Measurements from ENCODE around the gene CEBPZ. TPM values are rescaled to one million over a fixed set of nuclear protein-coding genes. Genes with fewer than 3 reads are reported as not detected.

CEBPZ gene
- total RNA-seq, 1 donor from 2014 or later = 75.4 TPM

DNA sequence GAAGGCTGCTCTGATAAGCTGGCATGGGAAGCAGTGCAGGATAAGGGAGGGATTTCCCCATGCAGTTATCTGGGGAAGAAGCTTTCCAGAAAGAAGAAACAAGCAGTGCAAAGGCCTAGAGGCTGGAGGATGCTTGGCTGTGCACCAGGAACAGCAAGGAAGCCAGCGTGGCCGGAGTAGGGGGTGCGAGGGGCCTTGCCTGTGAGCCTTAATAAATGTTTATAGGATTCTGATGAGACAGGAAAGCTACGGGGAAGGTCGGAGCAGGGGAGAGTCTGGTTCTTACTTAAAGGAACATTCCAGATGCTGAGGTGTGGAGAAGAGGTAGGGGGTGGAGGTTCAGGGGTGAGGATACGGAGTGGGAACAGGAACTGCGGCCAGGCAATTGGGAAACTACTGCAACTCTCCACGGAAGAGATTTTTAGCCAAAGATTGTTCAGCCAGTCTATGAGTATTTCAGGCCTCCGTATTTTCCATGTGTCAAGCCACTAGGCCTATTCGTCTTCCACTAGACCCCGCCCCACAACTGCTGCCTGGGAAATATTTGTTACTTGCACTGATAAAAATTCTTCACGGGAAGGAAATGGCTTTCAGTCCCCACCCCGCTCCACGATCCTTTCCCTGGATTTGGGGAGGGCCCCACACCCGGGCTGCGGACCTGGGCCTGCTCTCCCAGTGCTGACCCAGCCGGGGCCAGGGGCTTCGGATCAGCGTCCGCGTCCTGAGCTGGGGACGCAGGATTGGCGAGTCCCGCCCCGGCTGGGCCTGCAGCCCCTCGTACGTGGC is 75.1 kb downstream of the CEBPZ start:
- Mint-ChIP-seq H3K27me3 (ENCODE audit: insufficient read depth) (no peaks in the 10 kb centered on the region), H3K9me3 (no peaks in the 10 kb centered on the region), H3K27ac (peak overlapping the region; percentile 93), H3K36me3 (ENCODE audit: low read depth) (peaks cover 28% of the 10 kb centered on the region), H3K4me3 (peak overlapping the region; percentile 89), H3K4me1 (ENCODE audit: low read depth) (peaks cover 50% of the 10 kb centered on the region)
- intact Hi-C loops (cut with micrococcal nuclease) = loop anchor here (1.0 to 5.0 kb wide), 4 partner anchors 40 to 189 kb away; partner anchors contain the start of genes CEBPZOS, GPATCH11, HEATR5B and STRN
- DNase-seq (ENCODE audit: low spot score) = no peak

DNA sequence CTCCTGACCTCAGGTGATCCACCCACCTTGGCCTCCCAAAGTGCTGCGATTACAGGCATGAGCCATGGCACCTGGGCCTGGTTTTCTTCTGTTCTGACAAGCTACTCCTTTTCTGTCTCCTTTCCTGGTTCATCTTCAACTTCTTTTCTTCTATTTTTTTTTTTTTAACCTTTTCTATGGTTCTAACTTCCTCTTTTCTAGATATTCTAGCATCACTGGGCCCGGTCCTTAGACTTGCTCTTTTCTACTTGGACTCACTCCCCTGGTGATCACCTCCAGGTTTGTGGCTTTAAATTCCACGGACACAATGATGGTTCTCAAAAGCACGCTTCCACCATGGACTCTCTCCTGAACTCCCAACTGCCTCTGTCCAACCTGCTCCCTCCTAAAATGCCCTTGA is 76.6 kb downstream of the CEBPZ start:
- H3K27ac Mint-ChIP-seq = peak overlapping the region; percentile 81
- intact Hi-C loops (cut with micrococcal nuclease) = loop anchor here (5.0 kb wide), 1 partner anchor 187 kb away; the partner anchor contains the start of gene STRN

DNA sequence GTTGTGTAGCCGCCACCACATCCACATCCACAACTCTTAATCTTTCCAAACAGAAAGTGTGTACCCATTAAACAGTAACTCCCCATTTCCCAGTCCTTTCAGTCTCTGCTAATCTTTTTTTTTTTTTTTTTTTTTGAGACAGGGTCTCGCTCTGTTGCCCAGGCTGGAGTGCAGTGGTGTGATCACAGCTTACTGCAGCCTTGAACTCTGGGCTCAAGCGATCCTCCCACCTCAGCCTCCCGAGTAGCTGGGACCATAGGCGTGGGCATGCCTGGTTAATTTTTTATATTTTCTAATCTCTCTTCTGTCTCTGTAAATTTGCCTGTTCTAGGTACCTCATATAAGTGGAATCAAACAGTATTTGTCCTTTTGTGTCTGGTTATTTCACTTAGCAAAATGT is 78.2 kb downstream of the CEBPZ start:
- intact Hi-C loops (cut with micrococcal nuclease) = no loop called here
- Mint-ChIP-seq H3K4me1 (ENCODE audit: low read depth) (peaks cover 65% of the 10 kb centered on the region), H3K4me3 (no peak overlapping the region), H3K36me3 (ENCODE audit: low read depth) (peaks cover 44% of the 10 kb centered on the region), H3K27ac (peak overlapping the region; percentile 50), H3K9me3 (no peaks in the 10 kb centered on the region), H3K27me3 (ENCODE audit: insufficient read depth) (no peaks in the 10 kb centered on the region)
- no peak for DNase-seq (ENCODE audit: low spot score)

More for the DNA sequence above, 76.6 kb downstream of the CEBPZ start:
- Mint-ChIP-seq H3K27me3 (ENCODE audit: insufficient read depth) (no peaks in the 10 kb centered on the region), H3K4me1 (ENCODE audit: low read depth) (peaks cover 62% of the 10 kb centered on the region), H3K9me3 (no peaks in the 10 kb centered on the region), H3K36me3 (ENCODE audit: low read depth) (peaks cover 34% of the 10 kb centered on the region), H3K4me3 (peak overlapping the region; percentile 89)
- no peak for DNase-seq (ENCODE audit: low spot score)

Other genes starting within 250 kb of the CEBPZ start
- gene HEATR5B, start 147.2 kb downstream of the CEBPZ start, total RNA-seq = 15.7 and 16.0 TPM in 2 replicates
- gene GPATCH11, start 147.1 kb downstream of the CEBPZ start, total RNA-seq = 16.6 and 17.6 TPM in 2 replicates
- 40.5 and 41.9 TPM in 2 replicates for gene EIF2AK2, start 74.6 kb downstream of the CEBPZ start, total RNA-seq
- not detected in 2 replicates for gene SULT6B1, start 42.9 kb downstream of the CEBPZ start, total RNA-seq
- gene CEBPZOS, start 35.1 kb downstream of the CEBPZ start, total RNA-seq = 39.5 and 45.3 TPM in 2 replicates
- 23.0 and 27.1 TPM in 2 replicates for gene NDUFAF7, start 62 bp upstream of the CEBPZ start, total RNA-seq
- 23.9 and 24.3 TPM in 2 replicates for gene PRKD3, start 93.2 kb upstream of the CEBPZ start, total RNA-seq
- gene QPCT, start 113.0 kb upstream of the CEBPZ start, total RNA-seq = 1.6 and 3.8 TPM in 2 replicates

Measured in activated T-helper 1 cell treated with anti-CD3 and anti-CD28 coated beads, Interleukin-12 subunit alpha, Interleukin-12 subunit beta, Interleukin-2, Interleukin-4 antibody, amounts not matched to agents 30 ng/mL and 10 ng/mL and 1 ng/mL, durations not matched to agents 14 hours and 24 hours and 36 hours (primary cell).